CD8-positive, alpha-beta memory T cell (primary cell): ENCODE measurements around the gene TRIM45. TPM values are rescaled to one million over a fixed set of nuclear protein-coding genes. Genes with fewer than 3 reads are reported as not detected.
"Not testable (repeated sequence)": the region's sequence is repeated elsewhere in the genome, so short reads cannot be mapped to it uniquely, and the experiment has no call there.

ENCODE experiments used
- CTCF ChIA-PET: fragments of 350-600 bp; sonication (Branson Sonifier 250); formaldehyde crosslinking; loops from one replicate; lab custom pipeline; 2021; ENCODE audit warnings: antibody characterized with exemption; lab: Charles Lee
- POLR2A ChIA-PET: fragments of 350-600 bp; sonication (Branson Sonifier 250); formaldehyde crosslinking; loops from one replicate; lab custom pipeline; 2021; ENCODE audit warnings: antibody characterized with exemption; lab: Charles Lee
- DNase-seq, 5 donors: peaks; one replicate each; pipeline versions ENCODE4 v3.0.0 to v3.0.0-alpha.2; 2020 to 2022; ENCODE audit warnings: mixed read lengths in 1 of 5
- H3K27ac ChIP-seq: one replicate; pipeline ENCODE4 v1.7.0; 2013; ENCODE audit warnings: low read depth, mild to moderate bottlenecking, low read length, moderate library complexity
- H3K27me3 ChIP-seq: 2 replicates; pipeline ENCODE4 v1.7.0; 2013; ENCODE audit warnings: low read length, mild to moderate bottlenecking; ENCODE audit not compliant: insufficient read depth, poor library complexity, severe bottlenecking
- H3K36me3 ChIP-seq: 2 replicates; pipeline ENCODE4 v1.7.0; 2013; ENCODE audit warnings: mild to moderate bottlenecking, low read length, moderate library complexity; ENCODE audit not compliant: insufficient read depth
- H3K4me1 ChIP-seq: 2 replicates; pipeline ENCODE4 v1.7.0; 2013; ENCODE audit warnings: mild to moderate bottlenecking, low read length, moderate library complexity; ENCODE audit not compliant: insufficient read depth
- H3K4me3 ChIP-seq: 2 replicates; pipeline ENCODE4 v1.7.0; 2013; ENCODE audit warnings: mild to moderate bottlenecking, low read length
- H3K9me3 ChIP-seq: 2 replicates; pipeline ENCODE4 v1.7.0; 2013; ENCODE audit warnings: mild to moderate bottlenecking, low read length
- H3K27ac Mint-ChIP-seq, 8 donors: one replicate each; pipeline ENCODE4 v1.8.0; 2020 to 2021; ENCODE audit warnings: mixed read lengths in 8 of 8, mild to moderate bottlenecking in 6 of 8, inconsistent platforms in 3 of 8, moderate library complexity in 3 of 8
- H3K27me3 Mint-ChIP-seq, 2 donors: one replicate each; pipeline ENCODE4 v1.8.0; 2020 to 2021; ENCODE audit warnings: mixed read lengths in 2 of 2, mild to moderate bottlenecking in 1 of 2, moderate library complexity in 1 of 2
- H3K36me3 Mint-ChIP-seq, 3 donors: one replicate each; pipeline ENCODE4 v1.8.0; 2020 to 2021; ENCODE audit warnings: mixed read lengths in 3 of 3, inconsistent platforms in 1 of 3, mild to moderate bottlenecking in 1 of 3
- H3K4me1 Mint-ChIP-seq, 3 donors: one replicate each; pipeline ENCODE4 v1.8.0; 2020 to 2021; ENCODE audit warnings: mixed read lengths in 3 of 3, inconsistent platforms in 1 of 3, mild to moderate bottlenecking in 1 of 3
- H3K4me3 Mint-ChIP-seq, 7 donors: one replicate each; pipeline ENCODE4 v1.8.0; 2020 to 2021; ENCODE audit warnings: mixed read lengths in 7 of 7, mild to moderate bottlenecking in 6 of 7, moderate library complexity in 4 of 7, inconsistent platforms in 2 of 7
- H3K9me3 Mint-ChIP-seq, 5 donors: one replicate each; pipeline ENCODE4 v1.8.0; 2020 to 2022; ENCODE audit warnings: mixed read lengths in 5 of 5, mild to moderate bottlenecking in 3 of 5, moderate library complexity in 2 of 5, inconsistent platforms in 1 of 5
- polyA plus RNA-seq: library from polyadenylated mRNA; unstranded; fragments of 300-500 nt; fragmentation: Illumina TruSeq; gene quantifications from one replicate; pipeline ENCODE4 v1.2.3, GENCODE V29; 2021
- total RNA-seq, 2 experiments: library from RNA; stranded (reverse); gene quantifications; one replicate each; pipeline ENCODE4 v1.2.3, GENCODE V29; 2021

The TRIM45 gene
- total and polyA plus RNA-seq, 3 experiments from 2014 or later, result 0.06 to 1.3 (median 0.84) TPM

DNA sequence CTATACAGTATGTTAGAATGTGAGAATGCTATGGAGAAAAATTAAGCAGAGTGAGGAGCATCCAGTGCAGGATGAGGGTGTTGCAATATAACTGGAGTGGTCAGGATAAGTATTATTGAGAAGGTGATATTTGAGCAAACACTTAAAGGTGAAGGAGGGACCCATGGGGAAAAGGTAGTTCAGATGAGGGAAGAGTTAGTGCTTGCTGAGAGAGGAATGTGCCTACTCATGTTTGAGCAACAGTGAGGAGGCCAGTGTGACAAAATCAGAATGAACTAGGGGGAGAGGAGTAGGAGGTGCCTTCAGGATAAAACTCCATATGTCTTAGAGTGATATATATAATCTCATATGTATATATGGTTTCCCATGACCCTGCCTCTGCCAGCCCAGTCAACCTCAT, 6.2 kb upstream of the TRIM45 start:
- no peaks in the 10 kb centered on the region for H3K27me3 ChIP-seq
- no peaks in the 10 kb centered on the region for H3K4me1 ChIP-seq
- Mint-ChIP-seq H3K4me1 (peaks cover 0 to 3% (median 1%) of the 10 kb centered on the region in 3 donors), H3K4me3 (no peak overlapping the region), H3K27ac (no peak overlapping the region), H3K9me3 (no peaks in the 10 kb centered on the region), H3K36me3 (no peaks in the 10 kb centered on the region), H3K27me3 (peaks cover 4 to 7% of the 10 kb centered on the region in 2 donors)
- no peak overlapping the region for H3K27ac ChIP-seq
- no peaks in the 10 kb centered on the region for H3K9me3 ChIP-seq
- H3K4me3 ChIP-seq, result no peak overlapping the region
- ChIA-PET CTCF (interaction anchor here (1.1 to 3.2 kb wide), 4 partner anchors 14 to 989 kb away, joined by 3 to 23 read pairs (median 6); no protein-coding TSS in a partner anchor), POLR2A (no interaction called here)
- DNase-seq, result no peak
- H3K36me3 ChIP-seq, result no peaks in the 10 kb centered on the region

DNA sequence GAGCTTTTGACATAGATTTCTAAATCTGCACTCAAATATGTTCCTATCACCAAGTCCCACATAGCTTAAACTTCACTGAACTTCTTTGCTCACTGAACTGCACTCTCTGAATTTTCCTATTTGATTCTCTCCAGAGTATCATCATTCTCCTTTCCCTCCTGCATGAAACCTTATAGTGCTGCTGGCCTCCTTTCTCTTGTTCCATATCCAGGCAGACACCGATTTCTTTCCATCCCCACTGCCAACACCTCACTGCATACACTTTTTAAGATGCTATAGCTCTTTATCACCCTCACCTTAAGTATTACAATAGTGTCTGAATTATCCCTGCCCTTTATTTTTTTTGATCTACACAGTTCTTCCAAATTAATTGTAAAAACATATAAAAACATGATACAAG, 3.1 kb upstream of the TRIM45 start:
- Histone ChIP-seq H3K4me3 (no peak overlapping the region), H3K27ac (no peak overlapping the region), H3K36me3 (no peaks in the 10 kb centered on the region), H3K27me3 (no peaks in the 10 kb centered on the region), H3K9me3 (no peaks in the 10 kb centered on the region), H3K4me1 (peaks cover 7% of the 10 kb centered on the region)
- H3K27me3 Mint-ChIP-seq, result peaks cover 7 to 8% of the 10 kb centered on the region in 2 donors
- CTCF ChIA-PET, result interaction anchor here (0.9 kb wide), 1 partner anchor 15 kb away, joined by 3 read pairs; no protein-coding TSS in a partner anchor
- peaks cover 5 to 16% (median 13%) of the 10 kb centered on the region in 3 donors for H3K4me1 Mint-ChIP-seq
- no peak for DNase-seq
- peaks cover 0 to 3% (median 0%) of the 10 kb centered on the region in 3 donors for H3K36me3 Mint-ChIP-seq
- no peaks in the 10 kb centered on the region for H3K9me3 Mint-ChIP-seq
- POLR2A ChIA-PET, result no interaction called here
- H3K4me3 Mint-ChIP-seq, result no peak overlapping the region
- H3K27ac Mint-ChIP-seq, result no peak overlapping the region

DNA sequence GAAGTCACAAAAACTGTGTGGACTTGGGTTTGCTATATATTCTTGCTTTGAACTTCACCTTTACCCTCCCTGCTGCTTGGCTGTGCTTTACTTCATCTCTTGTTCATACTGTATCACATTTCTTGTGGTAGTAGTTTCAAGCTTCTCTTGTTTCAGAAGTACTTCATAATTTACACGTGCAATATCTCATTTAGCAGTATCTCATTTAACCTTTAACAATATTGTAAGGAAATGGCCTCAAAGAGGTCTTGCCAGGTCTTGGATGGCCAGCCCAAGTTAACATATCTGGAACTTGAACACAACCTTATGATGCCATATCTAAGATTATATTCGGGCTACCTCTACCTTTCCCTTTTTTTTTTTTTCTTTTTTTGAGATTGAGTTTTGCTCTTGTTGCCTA, 1.7 kb upstream of the TRIM45 start:
- H3K4me3 Mint-ChIP-seq, result peak overlapping the region in 5 of 7 donors; percentile 13 to 91 (median 46)
- H3K27ac Mint-ChIP-seq, result no peak overlapping the region
- ChIA-PET POLR2A (no interaction called here), CTCF (interaction anchor here (1.1 to 1.4 kb wide), 2 partner anchors 9 to 22 kb away, joined by 4 read pairs; no protein-coding TSS in a partner anchor)
- peaks cover 7 to 8% of the 10 kb centered on the region in 2 donors for H3K27me3 Mint-ChIP-seq
- no peaks in the 10 kb centered on the region for H3K9me3 ChIP-seq
- no peak overlapping the region for H3K27ac ChIP-seq
- H3K27me3 ChIP-seq, result no peaks in the 10 kb centered on the region
- peaks cover 7% of the 10 kb centered on the region for H3K4me1 ChIP-seq
- no peak overlapping the region for H3K4me3 ChIP-seq
- no peaks in the 10 kb centered on the region for H3K9me3 Mint-ChIP-seq
- DNase-seq, result no peak
- H3K36me3 Mint-ChIP-seq, result peaks cover 0 to 3% (median 0%) of the 10 kb centered on the region in 3 donors
- H3K36me3 ChIP-seq, result no peaks in the 10 kb centered on the region
- peaks cover 5 to 13% (median 13%) of the 10 kb centered on the region in 3 donors for H3K4me1 Mint-ChIP-seq

DNA sequence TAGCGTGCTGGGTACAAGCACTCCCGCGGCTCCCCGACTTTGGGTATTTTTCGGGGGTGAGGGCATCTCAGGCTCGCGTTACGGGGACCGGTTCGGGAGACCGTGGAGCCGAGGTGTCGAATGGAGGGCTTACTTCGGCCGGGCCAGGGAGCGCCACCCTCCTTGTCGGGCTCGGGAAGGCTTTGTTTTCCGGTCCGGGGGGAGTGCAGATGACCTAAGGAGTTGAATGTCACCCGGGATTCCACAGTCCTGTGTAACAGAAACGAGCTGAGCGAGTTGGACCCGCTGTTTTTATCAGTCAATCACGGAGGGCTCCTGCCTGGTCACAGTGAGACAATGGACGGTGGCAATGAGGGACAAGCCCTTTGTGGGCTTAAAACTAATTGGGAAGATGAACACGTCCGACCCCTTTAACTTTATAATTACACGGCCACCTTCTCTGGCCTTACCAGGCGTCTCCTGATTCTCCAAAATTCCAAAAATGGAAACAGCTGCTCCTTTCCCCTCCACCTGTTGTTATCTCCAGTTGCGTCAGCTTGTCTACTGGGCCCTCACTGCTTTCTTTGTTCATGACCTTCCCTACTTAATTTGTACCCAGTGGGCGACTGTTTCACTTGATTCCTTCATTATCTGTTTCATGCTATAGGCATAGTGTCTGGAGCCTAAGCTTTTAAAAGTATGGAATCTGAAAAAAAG, 929 bp upstream of the TRIM45 start:
- POLR2A ChIA-PET, result no interaction called here
- H3K4me3 ChIP-seq, result peak overlapping the region; percentile 60

DNA sequence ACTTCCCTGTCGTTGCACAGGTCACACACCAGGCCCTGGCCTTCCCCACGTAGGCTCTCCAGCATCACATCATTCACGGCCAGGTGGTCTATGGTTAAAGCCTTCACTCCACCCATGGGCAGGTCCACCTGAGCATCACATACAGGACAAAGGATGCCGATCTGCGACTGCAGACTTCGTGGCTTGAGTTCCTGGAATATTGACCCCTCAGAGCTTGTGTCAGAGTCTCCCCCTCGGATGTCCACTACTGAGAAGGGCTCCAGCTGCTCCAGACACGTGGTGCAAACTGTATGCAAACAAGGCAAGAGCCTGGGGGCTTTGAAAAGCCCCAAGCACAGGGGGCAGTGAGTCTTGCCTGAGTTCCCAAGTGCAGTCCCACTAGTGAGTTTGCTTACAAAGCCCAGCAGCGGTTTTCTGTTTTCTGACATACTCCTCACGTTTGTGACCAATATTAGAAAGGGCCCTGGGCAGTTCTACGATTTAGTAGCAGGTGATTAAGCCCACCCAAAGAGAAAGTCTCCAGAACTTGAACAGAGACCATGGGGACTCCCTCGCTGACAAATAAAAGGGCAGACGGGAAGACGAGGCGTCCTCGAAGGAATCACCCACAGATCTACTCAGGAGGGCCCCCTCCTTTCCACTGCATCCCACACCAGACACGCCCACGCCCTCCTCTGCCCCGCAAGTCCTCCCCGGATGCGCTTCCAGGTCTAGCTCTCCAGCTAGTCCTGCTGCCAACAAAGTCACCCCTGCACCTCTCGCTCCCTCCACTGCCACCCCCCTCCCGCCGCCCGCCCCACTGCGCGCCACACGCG, 568 bp downstream of the TRIM45 start:
- ChIA-PET POLR2A (no interaction called here), CTCF (interaction anchor here (0.7 to 1.6 kb wide), 4 partner anchors 8 to 54 kb away, joined by 3 to 4 read pairs (median 4); no protein-coding TSS in a partner anchor)
- Mint-ChIP-seq H3K27me3 (peaks cover 0 to 8% of the 10 kb centered on the region in 2 donors), H3K27ac (peak overlapping the region in 6 of 8 donors; percentile 10 to 74 (median 26)), H3K9me3 (no peaks in the 10 kb centered on the region), H3K4me1 (peaks cover 5 to 13% (median 13%) of the 10 kb centered on the region in 3 donors), H3K36me3 (peaks cover 0 to 3% (median 0%) of the 10 kb centered on the region in 3 donors), H3K4me3 (peak overlapping the region; percentile 83 to 91 (median 88))
- Histone ChIP-seq H3K27ac (peak overlapping the region; percentile 25), H3K9me3 (no peaks in the 10 kb centered on the region), H3K27me3 (no peaks in the 10 kb centered on the region), H3K4me3 (peak overlapping the region; percentile 28), H3K36me3 (no peaks in the 10 kb centered on the region), H3K4me1 (peaks cover 7% of the 10 kb centered on the region)
- peak in 1 of 5 donors; percentile 2 for DNase-seq

More for the DNA sequence above, 929 bp upstream of the TRIM45 start:
- no peaks in the 10 kb centered on the region for H3K36me3 ChIP-seq
- peaks cover 0 to 3% (median 0%) of the 10 kb centered on the region in 3 donors for H3K36me3 Mint-ChIP-seq
- no peaks in the 10 kb centered on the region for H3K9me3 Mint-ChIP-seq
- H3K27me3 ChIP-seq, result no peaks in the 10 kb centered on the region
- CTCF ChIA-PET, result interaction anchor here (0.7 to 1.4 kb wide), 7 partner anchors 10 to 246 kb away, joined by 3 to 4 read pairs (median 3); no protein-coding TSS in a partner anchor
- DNase-seq, result no peak
- no peaks in the 10 kb centered on the region for H3K9me3 ChIP-seq
- peak overlapping the region in 3 of 8 donors; percentile 64 to 89 (median 72) for H3K27ac Mint-ChIP-seq
- peaks cover 7% of the 10 kb centered on the region for H3K4me1 ChIP-seq
- peak overlapping the region; percentile 83 to 91 (median 88) for H3K4me3 Mint-ChIP-seq
- peak overlapping the region; percentile 25 for H3K27ac ChIP-seq
- H3K27me3 Mint-ChIP-seq, result peaks cover 5 to 7% of the 10 kb centered on the region in 2 donors
- H3K4me1 Mint-ChIP-seq, result peaks cover 5 to 13% (median 13%) of the 10 kb centered on the region in 3 donors

DNA sequence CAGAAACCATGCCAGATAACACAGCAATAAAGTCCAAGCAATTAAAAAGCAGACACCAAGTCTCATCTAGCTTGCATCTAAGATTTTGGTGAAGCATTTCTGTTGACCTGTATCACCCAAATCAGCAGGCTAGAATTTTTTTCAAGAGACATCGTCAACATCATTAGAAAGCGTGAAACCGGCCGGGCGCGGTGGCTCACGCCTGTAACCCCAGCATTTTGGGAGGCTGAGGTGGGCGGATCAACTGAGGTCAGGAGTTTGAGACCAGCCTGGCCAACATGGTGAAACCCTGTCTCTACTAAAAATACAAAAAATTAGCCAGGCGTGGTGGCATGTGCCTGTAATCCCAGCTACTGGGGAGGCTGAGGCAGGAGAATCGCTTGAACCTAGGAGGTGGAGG, 2.4 kb downstream of the TRIM45 start:
- H3K36me3 ChIP-seq, H3K27ac ChIP-seq, H3K27me3 ChIP-seq, H3K4me3 ChIP-seq, DNase-seq, H3K9me3 Mint-ChIP-seq, H3K4me1 ChIP-seq, H3K27ac Mint-ChIP-seq, H3K36me3 Mint-ChIP-seq, H3K27me3 Mint-ChIP-seq, H3K9me3 ChIP-seq, POLR2A ChIA-PET: not testable (repeated sequence)
- peak overlapping the region in 1 of 7 donors; percentile 21 for H3K4me3 Mint-ChIP-seq
- peaks cover 8 to 23% (median 20%) of the 10 kb centered on the region in 3 donors for H3K4me1 Mint-ChIP-seq
- CTCF ChIA-PET, result interaction anchor here (1.4 kb wide), 2 partner anchors 10 to 49 kb away, joined by 3 to 4 read pairs; no protein-coding TSS in a partner anchor

DNA sequence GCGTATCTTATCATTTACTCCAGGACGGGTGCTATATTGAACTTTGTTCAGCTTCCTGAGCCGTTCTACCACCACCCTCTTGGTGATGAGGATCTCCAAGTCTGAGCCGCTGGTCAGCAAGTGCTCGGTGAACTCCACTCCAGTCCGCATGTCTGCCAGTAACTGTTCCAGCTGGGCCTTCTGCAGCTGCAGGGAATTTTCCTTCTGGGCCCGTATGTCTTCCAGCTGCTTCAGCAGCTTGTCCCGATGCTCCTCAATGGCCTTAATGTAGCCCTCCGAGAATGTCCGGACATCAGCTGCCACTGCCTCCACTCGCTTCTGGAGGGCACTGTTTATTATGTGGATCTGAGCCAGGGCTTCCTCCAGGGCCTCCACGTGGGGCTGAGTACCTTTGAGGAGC, 3.4 kb downstream of the TRIM45 start:
- Histone ChIP-seq H3K4me3 (no peak overlapping the region), H3K4me1 (peaks cover 7% of the 10 kb centered on the region), H3K27ac (no peak overlapping the region), H3K9me3 (no peaks in the 10 kb centered on the region), H3K27me3 (no peaks in the 10 kb centered on the region), H3K36me3 (no peaks in the 10 kb centered on the region)
- ChIA-PET POLR2A (no interaction called here), CTCF (no interaction called here)
- Mint-ChIP-seq H3K9me3 (no peaks in the 10 kb centered on the region), H3K4me3 (no peak overlapping the region), H3K36me3 (peaks cover 0 to 3% (median 0%) of the 10 kb centered on the region in 3 donors), H3K4me1 (peaks cover 8 to 23% (median 20%) of the 10 kb centered on the region in 3 donors), H3K27ac (no peak overlapping the region), H3K27me3 (peaks cover 0 to 8% of the 10 kb centered on the region in 2 donors)
- DNase-seq, result no peak
